Left colon (tissue), 2 donors: ENCODE measurements around the gene GRB2. TPM values are rescaled to one million over a fixed set of nuclear protein-coding genes. Genes with fewer than 3 reads are reported as not detected.
"Not testable (repeated sequence)": the region's sequence is repeated elsewhere in the genome, so short reads cannot be mapped to it uniquely, and the experiment has no call there.

Experiments used
- ATAC-seq: fragments of 200-7000 bp; cut with Tn5 transposase; one replicate; pipeline ENCODE4 v1.9.1; 2020; ENCODE audit warnings: mild to moderate bottlenecking, moderate library complexity
- DNase-seq, 2 donors: peaks; one replicate each; pipeline ENCODE4 v3.0.0-alpha.2; 2020
- intact Hi-C, 2 donors: fragments of 100-400 bp; cut with DNase I in 1 of 2; cut with micrococcal nuclease in 1 of 2; formaldehyde crosslinking; loops; one replicate each; pipeline versions ENCODE4 v1.11.2 to v1.14.0; 2022; cut with DNase I, micrococcal nuclease
- total RNA-seq, 2 donors: library from RNA; stranded (reverse); fragmentation: NEBNext Ultra II Directional; extraction: Animal tissue kit (Norgen Biotek cat#: 25700); gene quantifications; one replicate each; pipeline ENCODE4 v1.2.1, GENCODE V29; 2021
- donor health status: DM: no; HTN: no; CAD: no.
- donor health status: DM: yes; HTN: yes; CAD: no.

The GRB2 gene
- total RNA-seq, 2 donors from 2014 or later: 112 to 117 TPM

GRCh38 chr17:75394332-75394918 lies 11.1 kb downstream of the GRB2 start:
- DNase-seq (no peak), ATAC-seq (peak; percentile 21)
- intact Hi-C loops: no loop called here

DNA sequence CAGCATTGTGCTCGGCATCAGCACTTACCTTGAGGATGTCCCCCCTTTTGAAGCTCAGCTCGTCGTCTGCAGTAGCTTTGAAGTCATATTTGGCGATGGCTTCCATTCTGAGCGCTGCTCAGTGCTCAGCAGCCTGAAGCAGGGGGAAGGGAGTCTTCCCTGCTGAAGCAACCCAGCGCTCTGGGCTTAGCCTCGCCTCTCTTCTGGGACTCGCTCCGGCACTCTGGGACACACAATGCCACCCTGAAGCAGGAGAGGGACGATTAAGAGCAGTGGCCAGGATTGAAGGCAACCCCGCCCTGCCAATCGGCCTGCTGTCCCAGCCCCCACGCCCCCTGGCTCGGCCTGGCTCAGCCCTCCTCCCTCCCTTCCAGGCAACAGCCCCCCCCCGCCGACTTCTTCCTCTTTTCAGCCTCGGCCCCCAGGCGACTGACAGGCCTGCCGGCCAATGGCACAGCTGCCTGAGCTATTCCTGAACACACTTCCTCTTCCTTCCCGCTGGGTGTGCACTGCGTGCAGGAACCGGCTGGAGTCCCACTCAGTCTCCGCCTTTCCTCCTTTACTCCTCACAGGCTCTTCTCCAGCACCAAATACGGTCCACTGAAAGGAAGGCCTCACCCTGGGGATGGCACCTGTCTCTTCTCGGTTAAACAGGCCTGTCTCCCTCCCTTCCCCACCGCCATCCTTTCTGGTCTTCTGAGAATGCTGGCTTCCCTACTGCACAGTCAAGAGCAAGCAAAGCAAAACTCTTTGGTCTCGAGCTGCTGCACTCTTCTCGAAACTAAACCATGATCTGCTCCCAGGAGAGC lies 11.8 kb downstream of the GRB2 start:
- DNase-seq (peak; percentile 99 to 100), ATAC-seq (peak; percentile 97)
- intact Hi-C loops: no loop called here

GRCh38 chr17:75392559-75392958 lies 12.9 kb downstream of the GRB2 start:
- DNase-seq: no peak
- intact Hi-C loops: no loop called here

GRCh38 chr17:75390982-75391381 lies 14.5 kb downstream of the GRB2 start:
- no peak for DNase-seq
- intact Hi-C loops: no loop called here
- ATAC-seq: no peak

More at GRCh38 chr17:75392559-75392958, 12.9 kb downstream of the GRB2 start:
- ATAC-seq: no peak

DNA sequence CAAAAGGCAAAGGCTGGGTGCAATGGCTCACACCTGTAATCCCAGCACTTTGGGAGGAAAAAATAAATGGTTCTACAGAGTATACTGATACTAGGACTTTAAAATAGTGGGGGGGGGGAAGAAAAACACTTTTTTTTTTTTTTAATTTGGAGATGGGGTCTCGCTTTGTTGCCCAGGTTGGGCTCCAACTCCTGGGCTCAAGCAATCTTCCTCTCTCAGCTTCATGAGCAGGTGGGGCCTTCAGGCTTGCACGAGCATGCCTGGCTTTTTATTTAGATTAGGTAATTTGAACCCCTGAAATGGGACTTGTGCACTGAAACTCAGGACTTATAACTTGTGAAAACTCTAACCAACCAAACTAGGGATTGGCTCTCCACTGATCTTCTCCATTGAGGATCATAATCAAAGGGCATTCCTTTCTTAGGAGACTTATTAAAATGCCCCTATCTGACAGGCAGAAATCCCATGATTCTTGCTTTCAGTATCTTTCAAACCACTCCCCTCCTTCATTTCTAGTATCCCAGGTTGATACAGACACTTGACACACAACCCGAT lies 16.9 kb downstream of the GRB2 start:
- ATAC-seq: no peak
- no peak for DNase-seq
- intact Hi-C loops: no loop called here

DNA sequence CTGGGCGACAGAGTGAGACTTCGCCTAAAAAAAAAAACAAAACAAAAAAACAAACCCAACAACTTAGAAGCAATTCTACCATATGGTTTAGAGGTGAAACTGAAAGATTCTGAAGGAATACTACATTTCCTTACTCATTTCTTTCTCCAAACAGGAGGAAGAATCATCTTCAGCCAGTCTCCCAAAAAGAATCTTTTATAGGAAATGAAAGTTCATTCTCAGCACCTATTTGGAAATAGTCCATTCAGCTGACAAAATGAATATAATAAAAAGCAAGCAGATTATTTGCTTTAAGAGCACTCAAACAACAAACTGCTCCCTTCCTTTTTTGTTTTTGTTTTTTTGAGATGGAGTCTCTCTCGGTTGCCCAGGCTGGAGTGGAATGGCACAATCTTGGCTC lies 17.7 kb downstream of the GRB2 start:
- intact Hi-C loops: no loop called here
- ATAC-seq: no peak

GRCh38 chr17:75386430-75386829 lies 19.0 kb downstream of the GRB2 start:
- intact Hi-C loops: no loop called here
- DNase-seq (no peak), ATAC-seq (no peak)

More for the DNA sequence above, 17.7 kb downstream of the GRB2 start:
- DNase-seq: no peak

GRCh38 chr17:75384751-75385150 lies 20.7 kb downstream of the GRB2 start:
- no peak for DNase-seq
- ATAC-seq: no peak
- intact Hi-C loops: no loop called here

DNA sequence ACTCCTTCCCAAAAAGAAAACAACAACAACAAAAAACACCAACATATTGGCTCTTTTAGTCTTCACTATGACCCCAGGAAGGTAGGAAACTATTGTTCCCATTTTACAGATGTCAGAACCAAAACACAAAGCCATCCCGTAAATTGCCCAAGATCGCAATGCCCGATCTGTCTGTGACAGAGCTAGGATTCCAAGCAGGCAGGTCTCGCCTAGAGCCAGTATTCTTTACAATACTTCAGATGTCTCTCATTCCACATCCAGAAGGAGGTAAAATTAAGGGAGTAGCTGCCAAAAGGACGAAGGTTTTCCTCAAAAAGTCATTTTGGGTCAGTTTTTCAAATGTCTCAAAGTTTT lies 21.7 kb downstream of the GRB2 start:
- DNase-seq (no peak), ATAC-seq (peak; percentile 7)
- intact Hi-C loops: no loop called here

DNA sequence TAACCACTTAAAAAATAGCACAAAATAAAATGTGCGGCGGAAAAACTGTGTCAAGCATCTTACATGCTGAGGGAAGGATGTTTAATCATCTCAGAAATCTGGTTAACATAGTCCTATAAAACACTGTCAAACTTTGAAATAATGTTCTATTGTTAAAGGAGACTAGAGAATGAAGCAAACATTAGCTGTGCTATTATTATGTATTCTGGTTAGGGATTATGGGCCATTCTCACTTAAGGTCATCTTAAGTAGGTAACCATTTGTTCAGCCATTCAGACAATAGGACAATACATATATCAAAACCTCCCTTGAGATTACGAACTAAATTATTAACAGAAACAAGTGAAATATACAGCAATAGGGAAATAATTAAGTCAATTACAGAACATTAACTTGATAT lies 24.7 kb downstream of the GRB2 start:
- intact Hi-C loops: no loop called here

DNA sequence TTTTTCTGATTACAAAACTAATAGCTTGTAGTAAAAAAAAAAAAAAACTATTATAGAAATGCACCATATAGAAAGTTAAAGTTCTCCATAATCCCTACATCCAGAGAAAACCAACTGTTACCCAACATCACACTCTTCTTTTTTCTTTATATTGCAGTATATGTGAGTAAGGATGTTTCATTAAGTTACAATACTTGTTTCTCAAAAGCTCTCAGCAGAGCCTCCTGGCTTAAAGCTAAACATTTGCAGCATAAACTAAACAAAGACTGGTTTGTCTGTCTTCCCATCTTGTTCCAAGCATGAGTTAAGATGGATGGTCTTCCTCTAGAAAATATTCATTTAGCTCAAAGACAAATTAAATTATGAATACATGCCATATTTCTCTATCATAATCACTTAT lies 25.2 kb downstream of the GRB2 start:
- ATAC-seq: no peak

More for the DNA sequence above, 24.7 kb downstream of the GRB2 start:
- ATAC-seq: no peak
- no peak for DNase-seq

GRCh38 chr17:75379426-75379825 lies 26.1 kb downstream of the GRB2 start:
- ATAC-seq, DNase-seq, intact Hi-C loops: not testable (repeated sequence)

More for the DNA sequence above, 25.2 kb downstream of the GRB2 start:
- intact Hi-C loops: no loop called here
- DNase-seq: no peak

DNA sequence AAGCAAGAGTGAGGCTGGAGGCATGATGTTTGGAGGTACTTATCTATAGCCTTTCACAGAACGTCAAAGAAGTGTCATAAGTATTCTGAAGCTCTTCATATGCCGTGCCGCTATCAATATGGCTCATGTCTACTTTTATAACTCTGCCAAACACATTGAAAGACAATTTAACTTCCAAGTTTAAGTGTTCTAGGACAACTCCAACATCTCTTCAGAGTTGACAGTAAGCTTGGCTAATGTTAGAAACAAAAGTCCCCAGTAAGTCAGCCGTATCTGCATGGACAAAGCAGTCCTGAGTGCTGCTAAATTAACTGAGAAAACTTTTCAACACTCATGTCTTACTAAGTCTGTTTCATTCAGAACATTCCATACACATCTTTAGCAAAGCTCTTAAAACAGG lies 32.2 kb downstream of the GRB2 start:
- DNase-seq: no peak
- no peak for ATAC-seq
- intact Hi-C loops: no loop called here

GRCh38 chr17:75371981-75372380 lies 33.5 kb downstream of the GRB2 start:
- intact Hi-C loops: no loop called here
- DNase-seq: no peak
- no peak for ATAC-seq

DNA sequence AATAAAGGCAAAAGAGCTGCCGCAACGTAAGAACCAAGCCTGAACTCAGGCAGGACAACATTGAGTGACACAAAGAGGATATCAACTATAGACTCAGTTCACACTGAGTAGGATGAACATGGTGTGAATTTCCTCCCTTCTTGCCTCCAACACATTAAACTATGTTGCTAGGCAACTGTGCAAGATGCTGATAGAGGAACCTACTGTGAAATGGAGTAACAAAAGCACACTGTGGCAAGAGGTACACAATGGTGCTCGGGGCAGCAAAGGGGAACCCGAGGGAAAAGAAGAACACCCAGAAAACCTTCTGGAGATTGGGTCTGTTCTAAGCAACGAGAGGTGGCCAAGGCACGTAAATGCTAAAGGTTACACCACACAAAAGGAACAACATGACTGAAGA lies 34.1 kb downstream of the GRB2 start:
- intact Hi-C loops: no loop called here
- ATAC-seq (peak; percentile 22), DNase-seq (no peak)

DNA sequence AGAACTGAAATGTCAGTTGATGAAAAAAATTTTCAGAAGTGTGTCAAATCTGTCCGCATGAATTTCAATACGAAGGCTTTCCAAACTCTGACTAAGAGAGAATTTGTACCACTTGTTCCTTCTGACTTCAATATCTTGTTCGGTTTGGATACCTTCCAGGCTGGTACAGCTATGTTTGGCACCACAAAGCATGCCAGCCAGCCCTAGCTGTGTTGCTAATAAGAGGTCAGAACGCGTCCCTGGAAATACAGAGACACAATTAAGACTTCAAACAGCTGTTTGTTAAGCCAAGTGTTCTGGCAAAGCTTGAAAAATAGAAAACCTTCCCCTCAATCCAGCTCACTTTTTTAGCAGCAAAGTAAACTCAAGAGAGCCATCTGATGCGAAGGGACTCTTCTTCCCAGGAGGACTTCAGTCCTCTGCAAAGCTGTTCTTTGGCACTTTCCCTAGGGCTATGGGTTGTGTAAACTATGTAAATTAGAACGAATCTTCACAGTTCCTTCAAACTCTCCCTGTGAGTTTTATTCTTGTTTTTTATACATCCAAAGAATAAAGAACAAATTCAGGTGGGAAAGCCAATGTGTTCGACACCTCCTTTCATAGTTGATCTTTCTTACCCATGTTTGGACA lies 35.1 kb downstream of the GRB2 start:
- intact Hi-C loops: no loop called here
- DNase-seq (no peak), ATAC-seq (no peak)

- intact Hi-C loops, DNase-seq: not testable (repeated sequence)
These were observed 37.4 kb downstream of the GRB2 start for GRCh38 chr17:75367838-75368789.

DNA sequence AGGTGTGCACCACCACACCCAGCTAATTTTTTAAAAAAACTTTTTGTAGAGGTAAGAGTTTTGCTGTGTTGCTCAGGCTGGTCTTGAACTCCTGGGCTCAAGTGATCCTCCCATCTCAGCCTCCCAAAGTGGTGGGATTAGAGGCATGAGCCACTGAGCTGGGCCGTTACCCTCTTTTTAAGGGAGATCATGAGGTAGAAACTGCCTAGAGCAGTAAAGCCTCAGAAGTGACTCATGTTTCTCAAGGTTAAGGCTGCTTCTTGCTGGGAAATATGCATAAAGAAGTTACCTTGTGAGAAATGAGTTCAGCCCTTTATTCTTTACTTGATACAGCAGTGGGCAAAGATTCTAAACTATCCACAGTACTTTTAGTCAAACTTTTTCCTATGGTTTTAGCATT lies 38.2 kb downstream of the GRB2 start:
- ATAC-seq (peak; percentile 19), DNase-seq (no peak)
- intact Hi-C loops: no loop called here

More at GRCh38 chr17:75367838-75368789, 37.4 kb downstream of the GRB2 start:
- ATAC-seq: not testable (repeated sequence)

- ATAC-seq (no peak), DNase-seq (no peak)
- intact Hi-C loops: no loop called here
These were observed 39.0 kb downstream of the GRB2 start for GRCh38 chr17:75366432-75366831.
